SU-DHL-6 (cell line): ENCODE data around the gene SYNDIG1.

Experiments used
- EZH2phosphoT487 ChIP-seq: fragments of 200-600 bp; sonication (generic), shearing (Covaris generic); conservative IDR thresholded peaks from 2 replicates; pipeline ENCODE4 v1.6.1; 2018; ENCODE audit warnings: mild to moderate bottlenecking, antibody characterized with exemption, low read length, moderate library complexity, mixed read lengths
- TF ChIP-seq, protein P1 (sequence below): fragments of 200-600 bp; sonication (generic); IDR thresholded peaks from one replicate; pipeline ENCODE4 v1.5.1; 2017; ENCODE audit warnings: antibody characterized with exemption, mild to moderate bottlenecking, low read length, moderate library complexity; ENCODE audit not compliant: insufficient read depth, poor library complexity, severe bottlenecking

- no peak for TF ChIP-seq EZH2phosphoT487
- TF ChIP-seq, protein P1, sequence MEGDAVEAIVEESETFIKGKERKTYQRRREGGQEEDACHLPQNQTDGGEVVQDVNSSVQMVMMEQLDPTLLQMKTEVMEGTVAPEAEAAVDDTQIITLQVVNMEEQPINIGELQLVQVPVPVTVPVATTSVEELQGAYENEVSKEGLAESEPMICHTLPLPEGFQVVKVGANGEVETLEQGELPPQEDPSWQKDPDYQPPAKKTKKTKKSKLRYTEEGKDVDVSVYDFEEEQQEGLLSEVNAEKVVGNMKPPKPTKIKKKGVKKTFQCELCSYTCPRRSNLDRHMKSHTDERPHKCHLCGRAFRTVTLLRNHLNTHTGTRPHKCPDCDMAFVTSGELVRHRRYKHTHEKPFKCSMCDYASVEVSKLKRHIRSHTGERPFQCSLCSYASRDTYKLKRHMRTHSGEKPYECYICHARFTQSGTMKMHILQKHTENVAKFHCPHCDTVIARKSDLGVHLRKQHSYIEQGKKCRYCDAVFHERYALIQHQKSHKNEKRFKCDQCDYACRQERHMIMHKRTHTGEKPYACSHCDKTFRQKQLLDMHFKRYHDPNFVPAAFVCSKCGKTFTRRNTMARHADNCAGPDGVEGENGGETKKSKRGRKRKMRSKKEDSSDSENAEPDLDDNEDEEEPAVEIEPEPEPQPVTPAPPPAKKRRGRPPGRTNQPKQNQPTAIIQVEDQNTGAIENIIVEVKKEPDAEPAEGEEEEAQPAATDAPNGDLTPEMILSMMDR: no peak
These were observed 20.3 kb upstream of the SYNDIG1 start for GRCh38 chr20:24449026-24449720.
